Activated naive CD4-positive, alpha-beta T cell treated with anti-CD3 and anti-CD28 coated beads, Interleukin-2, amount 50 U/mL, for 16 hours (primary cell): ENCODE measurements around the gene PARK7.

Source experiments
- DNase-seq: peaks from one replicate; pipeline ENCODE4 v3.0.0-alpha.2; 2020

PARK7 gene

DNA sequence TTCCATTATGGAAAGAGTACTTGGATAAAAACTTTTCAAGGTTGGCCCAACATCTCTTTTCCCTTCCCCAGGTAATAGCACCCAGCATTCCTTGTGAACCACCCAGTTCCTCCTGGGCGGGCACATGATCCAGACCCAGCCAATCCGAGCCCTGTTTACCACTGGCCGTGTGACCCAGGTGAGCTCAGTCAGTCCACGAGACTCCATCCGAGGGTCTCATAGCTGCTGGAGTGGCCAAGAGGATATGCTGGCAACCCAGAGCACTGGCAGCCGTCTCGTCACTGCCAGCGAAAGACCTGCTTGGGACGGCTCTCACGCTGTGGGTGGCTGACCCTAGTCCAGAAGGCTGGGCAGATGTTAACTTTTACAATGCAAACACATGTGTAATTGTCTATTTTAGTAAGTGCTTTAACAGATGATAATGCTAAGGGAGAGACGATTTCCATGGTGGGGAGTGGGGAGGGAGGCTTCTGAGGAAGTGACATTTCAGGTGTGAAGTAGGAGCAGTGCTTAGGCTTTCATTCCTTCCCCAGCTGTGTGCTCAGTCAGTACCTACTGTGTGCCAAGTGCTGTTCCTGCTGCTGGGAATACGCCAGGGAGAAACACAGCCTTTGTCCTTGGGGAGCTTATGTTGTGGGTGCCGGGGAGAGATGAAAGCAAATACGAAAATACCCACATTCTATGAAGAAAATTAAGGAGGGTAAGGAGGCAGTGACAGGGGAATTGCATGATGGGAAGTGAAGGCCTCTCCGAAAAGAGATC, 24.5 kb downstream of the PARK7 start:
- no peak for DNase-seq

DNA sequence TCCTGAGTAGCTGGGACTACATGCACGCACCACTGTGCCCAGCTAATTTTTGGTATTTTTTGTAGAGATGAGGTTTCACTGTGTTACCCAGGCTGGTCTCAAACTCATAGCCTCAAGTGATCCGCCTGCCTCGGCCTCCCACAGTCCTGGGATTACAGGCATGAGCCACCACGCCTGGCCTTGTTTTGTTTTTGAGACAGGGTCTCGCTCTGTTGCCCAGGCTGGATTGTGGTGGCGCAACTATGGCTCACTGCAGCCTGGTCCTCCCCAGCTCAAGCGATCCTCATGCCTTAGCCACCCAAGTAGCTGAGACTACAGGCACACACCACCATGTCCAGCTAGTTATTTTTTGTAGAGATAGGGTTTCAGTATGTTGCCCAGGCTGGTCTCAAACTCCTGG, 26.0 kb downstream of the PARK7 start:
- no peak for DNase-seq

DNA sequence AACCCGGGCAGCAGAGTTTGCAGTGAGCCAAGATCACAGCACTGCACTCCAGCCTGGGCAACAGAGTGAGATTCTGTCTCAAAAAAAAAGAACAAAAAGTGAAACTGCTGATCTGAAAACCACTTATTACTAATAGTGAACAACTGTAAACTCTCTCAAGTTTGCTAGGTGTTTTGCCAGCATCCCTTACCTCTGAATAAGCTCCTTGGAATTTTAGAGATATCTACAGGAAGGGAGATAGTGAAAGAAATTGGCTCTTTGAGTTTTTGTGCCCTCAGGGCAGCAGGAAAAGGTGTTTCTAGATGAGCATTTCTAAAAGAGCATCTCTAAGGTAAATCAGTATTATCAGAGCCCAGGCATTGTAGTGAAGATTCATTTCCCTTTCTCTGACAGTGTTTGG, 27.1 kb downstream of the PARK7 start:
- no peak for DNase-seq

- no peak for DNase-seq
Measured at GRCh38 chr1:7989762-7990428, 28.4 kb downstream of the PARK7 start.

DNA sequence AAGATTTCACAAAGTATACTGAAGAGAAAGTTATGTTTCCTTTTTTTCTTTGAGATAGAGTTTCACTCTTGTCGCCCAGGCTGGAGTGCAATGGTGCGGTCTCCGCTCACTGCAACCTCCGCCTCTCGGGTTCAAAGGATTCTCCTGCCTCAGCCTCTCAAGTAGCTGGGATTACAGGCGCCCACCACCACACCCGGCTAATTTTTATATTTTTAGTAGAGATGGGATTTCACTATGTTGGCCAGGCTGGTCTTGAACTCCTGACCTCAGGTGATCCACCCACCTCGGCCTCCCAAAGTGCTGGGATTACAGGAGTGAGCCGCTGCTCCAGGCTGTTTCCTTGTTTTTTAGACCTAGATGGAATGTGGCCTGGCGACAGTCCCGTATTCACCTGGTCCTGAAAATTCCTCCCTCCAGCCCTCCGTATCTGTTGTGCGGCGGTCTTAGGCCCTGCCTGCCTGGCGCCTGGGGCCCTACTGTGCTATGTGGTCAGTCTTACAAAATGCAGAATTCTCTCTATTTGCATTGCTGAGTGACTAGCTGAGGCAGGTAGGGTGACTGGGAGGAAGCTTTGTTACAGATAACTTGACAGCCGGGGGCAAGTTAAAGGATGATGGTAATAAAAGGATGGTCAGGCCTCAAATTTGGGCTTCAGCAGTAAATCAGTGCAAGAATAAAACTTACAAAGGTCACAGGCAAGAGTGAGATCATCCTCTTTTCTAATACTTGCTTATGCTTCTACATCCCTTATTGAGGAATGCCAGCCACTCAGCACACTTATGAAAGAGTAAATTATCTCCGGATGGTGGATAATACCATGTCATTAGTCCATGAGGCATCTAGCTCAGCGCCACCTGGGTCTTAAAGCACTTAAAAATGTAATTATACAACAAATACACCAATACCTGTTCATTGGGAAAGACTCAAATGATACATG, 30.3 kb downstream of the PARK7 start:
- no peak for DNase-seq

DNA sequence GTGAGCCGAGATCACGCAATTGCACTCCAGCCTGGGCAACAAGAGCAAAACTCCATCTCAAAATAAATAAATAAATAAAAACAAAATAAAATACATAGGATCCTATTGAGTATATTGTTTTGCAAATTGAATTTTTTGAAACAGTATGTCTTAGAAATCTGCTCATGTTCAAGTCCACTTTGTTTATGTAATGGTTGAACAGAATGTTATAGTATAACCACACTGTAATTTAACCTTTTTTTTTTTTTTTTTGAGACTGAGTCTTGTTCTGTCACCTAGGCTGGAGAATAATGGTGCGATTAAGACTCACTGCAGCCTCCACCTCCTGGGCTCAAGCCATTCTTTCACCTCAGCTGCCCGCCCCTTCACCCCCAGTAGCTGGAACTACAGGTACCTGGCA, 31.4 kb downstream of the PARK7 start:
- no peak for DNase-seq

GRCh38 chr1:7993593-7994479, 32.3 kb downstream of the PARK7 start:
- DNase-seq: no peak

DNA sequence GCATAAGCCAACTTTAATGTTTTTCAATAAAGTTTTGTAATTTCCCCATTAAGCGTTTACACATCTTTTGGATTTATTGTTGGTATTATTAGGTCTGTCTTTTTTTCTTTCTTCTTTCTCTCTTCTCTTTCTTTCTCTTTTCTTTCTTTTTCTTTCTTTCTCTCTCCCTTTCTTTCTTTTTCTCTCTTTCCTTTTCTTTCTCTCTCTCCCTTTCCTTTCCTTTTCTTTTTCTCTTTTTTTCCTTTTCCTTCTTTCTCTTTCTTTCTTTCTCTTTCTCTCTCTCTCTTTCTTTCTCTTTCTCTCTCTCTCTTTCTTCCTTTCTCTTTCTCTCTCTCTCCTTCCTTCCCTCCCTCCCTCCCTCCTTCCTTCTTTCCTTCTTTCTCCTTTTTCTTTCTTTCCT, 33.3 kb downstream of the PARK7 start:
- no peak for DNase-seq

DNA sequence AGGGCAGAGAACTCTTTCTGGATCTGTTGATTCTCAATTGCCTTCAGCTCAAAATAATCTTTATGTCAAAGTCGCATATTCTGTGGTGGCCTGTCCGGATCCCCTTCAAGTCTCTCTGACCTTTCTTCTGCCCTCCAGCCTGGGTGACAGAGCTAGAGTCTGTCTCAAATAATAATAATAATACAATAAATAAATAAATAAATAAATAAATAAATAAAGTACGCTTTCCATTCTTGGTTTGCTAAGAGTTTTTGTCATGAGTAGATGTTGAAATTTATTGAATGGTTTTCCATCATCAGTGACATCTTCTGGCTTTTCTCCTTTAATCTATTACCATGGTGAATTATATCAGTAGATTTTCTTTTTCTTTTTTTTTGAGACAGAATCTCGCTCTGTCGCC, 33.9 kb downstream of the PARK7 start:
- no peak for DNase-seq

DNA sequence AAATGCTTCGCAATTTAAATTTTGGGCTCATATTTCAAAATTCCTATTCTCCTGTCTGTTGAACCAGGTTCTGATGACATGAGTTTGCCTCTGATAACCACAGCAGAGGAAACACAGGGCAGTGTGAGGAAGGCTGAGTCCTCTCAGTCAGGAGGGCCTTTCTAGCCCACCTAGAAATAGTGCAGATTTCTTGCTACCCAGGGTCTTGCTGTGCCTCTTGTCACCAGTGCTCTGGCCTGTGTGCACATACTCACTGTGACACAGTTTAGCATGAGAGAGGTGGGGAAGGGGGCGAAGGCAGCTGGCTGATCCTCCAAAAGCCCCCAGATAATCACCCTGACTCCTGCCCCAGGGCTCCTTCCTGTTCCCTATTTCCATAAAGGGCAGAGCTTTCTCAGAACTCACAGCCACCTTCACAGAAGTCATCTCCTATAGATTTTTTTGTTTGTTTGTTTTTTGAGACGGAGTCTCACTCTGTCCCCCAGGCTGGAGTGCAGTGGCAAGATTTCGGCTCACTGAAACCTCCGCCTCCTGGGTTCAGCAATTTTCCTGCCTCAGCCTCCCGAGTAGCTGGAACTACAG, 40.9 kb downstream of the PARK7 start:
- no peak for DNase-seq

DNA sequence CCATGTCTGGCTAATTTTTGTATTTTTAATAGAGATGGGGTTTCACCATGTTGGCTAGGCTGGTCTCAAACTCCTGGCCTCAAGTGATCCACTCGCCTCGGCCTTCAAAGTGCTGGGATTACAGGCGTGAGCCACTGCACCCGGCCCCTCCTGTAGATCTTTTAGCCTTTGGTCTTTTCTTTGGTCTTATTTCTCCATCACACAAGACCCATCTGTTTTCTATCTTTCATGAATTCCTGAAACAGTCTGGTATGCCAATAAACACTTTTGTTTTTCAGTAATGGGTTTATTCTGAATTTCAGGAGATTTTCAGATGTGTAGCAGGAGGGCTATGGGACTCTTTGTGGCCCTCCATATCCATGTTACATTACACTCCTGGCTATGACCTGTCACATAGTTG, 41.4 kb downstream of the PARK7 start:
- DNase-seq: no peak

GRCh38 chr1:8003438-8004112, 42.1 kb downstream of the PARK7 start:
- DNase-seq: no peak

GRCh38 chr1:8004113-8004802, 42.7 kb downstream of the PARK7 start:
- no peak for DNase-seq

GRCh38 chr1:8004803-8005573, 43.5 kb downstream of the PARK7 start:
- DNase-seq: no peak

DNA sequence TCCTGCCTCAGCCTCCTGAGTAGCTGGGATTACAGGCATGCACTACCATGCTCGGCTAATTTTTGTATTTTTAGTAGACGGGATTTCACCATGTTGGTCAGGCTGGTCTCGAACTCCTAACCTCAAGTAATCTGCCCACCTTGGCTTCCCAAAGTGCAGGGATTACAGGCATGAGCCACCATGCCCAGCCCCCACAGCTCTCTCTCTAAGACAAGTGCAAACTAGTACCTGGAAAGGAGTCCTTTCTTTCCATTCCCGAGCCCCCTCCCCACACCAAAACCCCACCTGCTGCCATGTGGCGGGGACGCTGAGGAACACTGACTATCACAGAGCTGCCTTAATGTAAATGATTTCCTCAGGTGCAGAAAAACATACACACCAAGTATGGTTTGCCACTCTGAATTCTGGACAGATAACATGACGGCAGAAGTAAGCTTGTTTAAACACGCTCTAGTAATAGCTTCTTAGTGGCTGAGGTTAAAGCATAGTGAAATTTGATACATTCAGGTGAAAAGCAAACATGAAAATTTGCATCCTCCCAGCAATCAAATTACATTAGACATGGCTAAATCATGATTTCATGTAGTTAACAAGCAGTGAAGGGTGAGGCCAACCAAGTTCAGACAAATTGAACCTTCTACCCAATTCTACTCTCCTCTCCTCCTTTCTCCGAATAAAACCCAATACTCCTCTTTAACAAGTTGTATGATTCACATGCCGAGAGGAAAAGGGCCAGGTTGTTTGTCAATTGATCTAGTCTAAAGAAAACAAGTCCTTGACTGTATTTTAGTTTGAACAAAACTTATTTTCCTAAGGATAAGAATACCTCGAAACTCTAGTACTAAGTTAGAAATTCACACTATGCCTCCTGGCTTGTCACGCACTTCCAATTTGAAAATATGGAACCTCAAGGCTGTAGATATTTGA, 44.8 kb downstream of the PARK7 start:
- DNase-seq: no peak

DNA sequence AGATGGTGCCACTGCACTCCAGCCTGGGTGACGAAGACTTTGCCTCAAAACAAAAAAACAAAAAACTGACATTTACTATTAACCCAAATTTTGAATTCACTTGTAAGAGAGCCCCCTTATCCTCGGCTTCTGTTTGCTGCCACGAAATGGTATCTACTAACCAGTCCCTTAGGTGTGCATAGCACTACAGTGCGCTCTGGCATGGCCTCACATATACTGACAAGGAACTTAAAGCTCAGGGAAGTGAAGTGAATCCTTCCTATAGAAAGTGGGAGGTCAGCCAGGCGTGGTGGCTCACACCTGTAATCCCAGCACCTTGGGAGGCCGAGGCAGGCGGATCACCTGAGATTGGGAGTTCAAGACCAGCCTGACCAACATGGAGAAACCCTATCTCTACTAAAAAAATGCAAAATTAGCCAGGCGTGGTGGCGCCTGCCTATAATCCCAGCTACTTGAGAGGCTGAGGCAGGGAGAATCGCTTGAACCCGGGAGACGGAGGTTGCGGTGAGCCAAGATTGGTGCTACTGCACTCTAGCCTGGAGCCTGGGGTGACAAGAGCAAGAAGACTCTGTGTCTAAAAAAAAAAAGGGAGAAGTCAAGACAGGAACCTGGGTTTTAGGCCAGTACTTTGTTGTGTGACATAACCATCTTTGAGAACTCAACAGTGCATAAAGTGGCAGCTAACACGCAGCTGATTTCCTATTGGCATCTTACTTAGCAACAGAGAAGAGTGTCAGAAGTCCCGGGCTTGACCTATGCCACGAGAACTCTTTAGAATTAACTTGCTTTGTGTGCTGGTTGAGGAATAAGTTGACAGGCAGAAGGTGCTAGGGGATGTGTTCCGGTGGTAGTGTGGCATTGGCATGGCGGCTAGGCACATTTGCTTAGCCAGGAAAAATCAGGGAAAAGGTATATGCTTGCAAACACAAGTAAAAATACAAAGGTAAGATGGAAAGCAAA, 47.8 kb downstream of the PARK7 start:
- DNase-seq: no peak

GRCh38 chr1:8010080-8010664, 48.7 kb downstream of the PARK7 start:
- no peak for DNase-seq
